Stimulated activated naive CD4-positive, alpha-beta T cell (primary cell): Measurements from ENCODE around the gene AARSD1.
"Not testable (repeated sequence)": the region's sequence is repeated elsewhere in the genome, so short reads cannot be mapped to it uniquely, and the experiment has no call there.

Experiments used
- DNase-seq, 6 experiments: peaks; one replicate each; lab custom pipeline; 2025; lab: John Stamatoyannopoulos, UW

The AARSD1 gene

GRCh38 chr17:42980766-42981397 is 16.6 kb upstream of the AARSD1 start:
- DNase-seq: peak in 5 of 6 experiments; percentile 40 to 64 (median 47)

DNA sequence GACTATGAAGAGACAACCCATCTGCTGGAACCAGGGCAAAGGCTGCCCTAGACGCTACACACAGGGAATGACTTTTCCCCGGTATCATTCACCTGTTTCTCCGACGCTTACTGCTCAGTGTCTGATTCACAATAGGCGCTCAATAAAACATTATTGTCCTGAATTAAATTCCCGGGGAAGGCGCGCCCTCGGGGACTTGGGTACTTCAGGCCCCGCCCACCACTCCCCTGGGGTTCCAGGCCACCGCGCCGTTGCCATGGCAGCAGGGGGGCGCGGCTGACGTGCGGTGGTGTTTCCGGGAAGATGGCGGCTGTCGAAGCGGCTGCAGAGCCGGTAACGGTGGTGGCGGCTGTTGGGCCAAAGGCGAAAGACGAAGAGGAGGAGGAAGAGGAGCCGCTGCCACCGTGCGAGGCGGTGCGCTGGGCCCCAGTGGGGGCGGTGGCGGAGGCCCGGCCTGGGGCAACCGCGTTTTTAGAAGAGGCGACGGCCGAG is 16.1 kb upstream of the AARSD1 start, which contains the start of gene RUNDC1:
Gene RUNDC1 (plus strand): TSS at position 292 of the 492 bp plus-strand sequence. CDS start 12 bp downstream, at position 304.
- peak; percentile 76 to 89 (median 85) for DNase-seq

GRCh38 chr17:42979511-42980273 is 15.4 kb upstream of the AARSD1 start, which contains the start of gene PTGES3L:
TSS of gene PTGES3L (minus strand) at chr17:42980080. CDS start at chr17:42980053, 27 bp downstream.
- DNase-seq: peak in 1 of 6 experiments; percentile 36

GRCh38 chr17:42975701-42976100 is 11.4 kb upstream of the AARSD1 start:
- not testable (repeated sequence) for DNase-seq

DNA sequence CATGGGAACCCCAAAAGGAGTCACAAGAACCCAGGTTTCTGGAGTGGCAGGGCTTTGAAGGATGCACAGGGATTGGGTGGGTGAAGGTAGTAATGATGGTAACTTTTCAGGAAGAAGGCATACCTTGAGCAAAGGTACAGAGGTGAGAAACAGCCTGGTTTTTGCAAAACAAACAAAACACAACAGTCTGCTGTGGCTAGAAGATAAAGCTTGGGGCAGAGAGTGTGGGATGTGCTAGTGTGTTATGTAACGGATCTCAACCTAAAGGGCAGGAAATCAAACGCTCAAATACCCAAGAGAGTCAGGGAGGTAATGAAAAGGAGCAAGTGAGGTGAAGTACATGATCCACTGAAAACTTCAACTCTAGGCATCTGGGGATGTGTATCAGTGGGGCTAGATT is 11.0 kb upstream of the AARSD1 start:
- DNase-seq: no peak

DNA sequence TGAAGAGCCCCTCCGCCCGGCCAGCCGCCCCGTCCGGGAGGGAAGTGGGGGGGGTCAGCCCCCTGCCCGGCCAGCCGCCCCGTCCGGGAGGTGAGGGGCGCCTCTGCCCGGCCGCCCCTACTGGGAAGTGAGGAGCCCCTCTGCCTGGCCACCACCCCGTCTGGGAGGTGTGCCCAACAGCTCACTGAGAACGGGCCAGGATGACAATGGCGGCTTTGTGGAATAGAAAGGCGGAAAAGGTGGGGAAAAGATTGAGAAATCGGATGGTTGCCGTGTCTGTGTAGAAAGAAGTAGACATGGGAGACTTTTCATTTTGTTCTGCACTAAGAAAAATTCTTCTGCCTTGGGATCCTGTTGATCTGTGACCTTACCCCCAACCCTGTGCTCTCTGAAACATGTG is 9.1 kb upstream of the AARSD1 start:
- not testable (repeated sequence) for DNase-seq

DNA sequence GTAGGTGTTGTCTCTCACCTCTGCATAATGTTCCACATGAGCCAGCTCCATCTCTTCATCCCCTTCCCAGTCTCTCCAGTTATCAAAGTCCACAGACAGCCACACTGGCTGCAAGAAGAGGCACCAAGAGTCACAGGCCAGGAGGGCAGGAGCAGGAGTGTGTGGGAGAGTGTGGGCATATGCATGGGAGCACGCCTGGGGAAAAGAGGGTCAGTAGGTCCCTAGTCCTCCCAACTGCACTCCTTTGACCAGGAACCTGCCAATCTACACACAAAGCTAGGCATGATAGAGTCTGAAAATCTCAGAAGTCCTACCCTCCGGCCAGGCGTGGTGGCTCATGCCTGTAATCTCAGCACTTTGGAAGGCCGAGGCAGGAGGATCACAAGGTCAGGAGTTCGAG is 7.3 kb upstream of the AARSD1 start:
- no peak for DNase-seq

DNA sequence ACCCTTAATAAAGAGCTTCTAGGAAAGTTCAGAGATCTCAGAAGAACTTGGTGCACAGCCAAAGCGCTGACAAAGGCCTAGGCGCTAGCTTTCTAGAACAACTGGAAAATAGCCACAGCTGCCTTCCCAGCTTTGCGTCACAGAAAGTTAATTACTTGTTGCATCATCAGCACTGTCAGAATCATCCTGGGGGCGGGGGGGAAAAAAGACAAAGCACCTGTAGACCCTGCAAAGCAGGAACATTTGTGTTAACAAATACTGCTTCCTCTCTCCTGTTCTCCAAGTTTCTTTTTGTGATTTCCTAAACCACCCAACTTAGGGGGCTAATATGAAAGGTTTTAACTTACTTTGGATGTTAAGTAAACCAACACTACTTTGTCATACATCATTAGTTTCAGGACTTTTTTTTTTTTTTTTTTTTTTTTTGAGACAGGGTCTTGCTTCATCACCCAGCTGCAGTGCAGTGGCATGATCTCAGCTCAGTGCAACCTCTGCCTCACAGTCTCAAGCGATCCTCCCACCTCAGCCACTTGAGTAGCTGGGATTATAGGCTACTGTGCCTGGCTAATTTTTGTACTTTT is 4.8 kb upstream of the AARSD1 start:
- no peak for DNase-seq

DNA sequence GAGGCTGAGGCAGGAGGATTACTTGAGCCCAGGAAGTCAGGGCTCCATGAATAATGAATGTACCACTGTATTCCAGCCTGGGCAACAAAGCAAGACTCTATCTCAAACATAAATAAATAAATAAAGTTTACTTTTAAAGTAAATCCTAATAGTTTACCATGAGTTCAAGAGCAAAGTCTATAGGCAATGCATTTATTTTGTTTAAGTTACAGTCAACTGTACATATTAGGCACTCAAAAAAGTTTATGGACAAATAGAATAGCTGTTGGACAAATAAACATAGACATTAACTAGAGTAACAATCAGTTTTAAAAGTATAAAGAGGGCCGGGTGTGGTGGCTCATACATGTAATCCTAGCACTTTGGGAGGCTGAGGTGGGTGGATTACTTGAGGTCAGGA is 3.7 kb upstream of the AARSD1 start:
- no peak for DNase-seq

DNA sequence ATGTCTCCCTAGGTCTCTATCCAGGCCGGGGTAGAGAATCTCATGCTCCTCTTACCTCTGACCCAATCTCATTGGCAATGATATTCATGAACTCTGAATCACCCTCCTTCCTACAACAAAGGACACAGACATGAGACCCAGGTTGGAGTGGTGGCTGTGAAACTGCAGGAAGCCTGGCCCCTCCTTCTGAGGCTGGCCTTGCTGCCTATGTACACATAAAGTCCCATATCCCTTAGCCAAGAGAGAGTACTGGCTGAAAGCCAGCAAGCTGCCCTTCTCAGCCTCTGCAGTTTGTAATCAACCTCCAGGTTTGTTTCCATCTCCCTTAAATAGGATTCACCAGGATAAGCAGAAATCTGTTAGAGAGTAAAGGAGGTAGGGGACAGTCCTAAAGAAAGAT is 10.6 kb downstream of the AARSD1 start:
- DNase-seq: no peak

DNA sequence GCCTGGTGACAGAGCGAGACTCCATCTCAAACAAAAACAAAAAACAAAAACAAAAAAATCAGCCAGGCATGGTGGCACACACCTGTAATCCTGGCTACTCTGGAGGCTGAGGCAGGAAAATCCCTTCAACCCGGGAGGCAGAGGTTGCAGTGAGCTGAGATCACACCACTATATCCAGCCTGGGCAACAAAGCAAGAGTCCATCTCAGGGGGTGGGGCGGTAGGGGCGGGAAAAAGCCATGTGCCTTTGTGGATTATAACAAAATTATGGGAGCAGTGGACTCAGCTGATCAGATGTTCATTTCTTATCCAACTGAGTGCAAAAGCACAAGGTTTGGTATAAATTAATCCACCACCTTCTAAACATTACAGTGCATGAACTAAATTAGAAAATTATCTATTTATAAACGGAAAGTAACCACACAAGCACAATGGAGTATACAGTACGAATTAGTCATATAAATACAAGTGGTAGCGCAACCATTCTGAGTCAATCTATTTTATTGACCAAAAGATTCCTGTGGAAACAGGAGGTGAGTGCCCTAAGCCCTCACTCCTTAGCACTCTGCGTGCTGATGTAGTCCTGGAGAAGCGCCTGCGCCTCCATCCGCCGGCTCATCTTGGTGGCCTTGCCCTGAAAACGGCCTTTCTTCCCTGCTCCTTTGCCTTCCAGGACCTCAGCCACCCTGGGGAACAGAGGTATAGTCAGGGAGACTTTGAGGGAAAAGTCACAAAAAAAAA is 14.0 kb downstream of the AARSD1 start:
- DNase-seq: no peak

GRCh38 chr17:42946812-42947211 is 17.4 kb downstream of the AARSD1 start:
- DNase-seq: no peak

DNA sequence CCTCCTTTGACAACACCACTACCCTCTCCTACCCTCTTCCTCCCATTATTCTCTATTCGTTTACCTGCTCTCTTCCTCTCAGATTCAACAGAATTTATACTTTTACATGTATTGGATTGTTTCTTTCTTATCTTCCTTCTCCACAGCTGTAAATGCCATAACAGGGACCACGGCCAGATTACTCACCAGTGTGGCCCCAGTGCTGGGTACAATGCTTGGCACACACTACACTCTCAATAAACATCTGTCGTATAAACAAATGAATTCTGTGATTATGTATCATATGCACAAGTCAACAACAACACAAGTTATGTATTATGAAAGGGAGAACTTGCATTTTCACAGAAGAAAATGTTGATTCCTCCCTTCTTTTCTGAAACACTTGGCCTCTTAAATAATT is 20.0 kb downstream of the AARSD1 start:
- DNase-seq: no peak

DNA sequence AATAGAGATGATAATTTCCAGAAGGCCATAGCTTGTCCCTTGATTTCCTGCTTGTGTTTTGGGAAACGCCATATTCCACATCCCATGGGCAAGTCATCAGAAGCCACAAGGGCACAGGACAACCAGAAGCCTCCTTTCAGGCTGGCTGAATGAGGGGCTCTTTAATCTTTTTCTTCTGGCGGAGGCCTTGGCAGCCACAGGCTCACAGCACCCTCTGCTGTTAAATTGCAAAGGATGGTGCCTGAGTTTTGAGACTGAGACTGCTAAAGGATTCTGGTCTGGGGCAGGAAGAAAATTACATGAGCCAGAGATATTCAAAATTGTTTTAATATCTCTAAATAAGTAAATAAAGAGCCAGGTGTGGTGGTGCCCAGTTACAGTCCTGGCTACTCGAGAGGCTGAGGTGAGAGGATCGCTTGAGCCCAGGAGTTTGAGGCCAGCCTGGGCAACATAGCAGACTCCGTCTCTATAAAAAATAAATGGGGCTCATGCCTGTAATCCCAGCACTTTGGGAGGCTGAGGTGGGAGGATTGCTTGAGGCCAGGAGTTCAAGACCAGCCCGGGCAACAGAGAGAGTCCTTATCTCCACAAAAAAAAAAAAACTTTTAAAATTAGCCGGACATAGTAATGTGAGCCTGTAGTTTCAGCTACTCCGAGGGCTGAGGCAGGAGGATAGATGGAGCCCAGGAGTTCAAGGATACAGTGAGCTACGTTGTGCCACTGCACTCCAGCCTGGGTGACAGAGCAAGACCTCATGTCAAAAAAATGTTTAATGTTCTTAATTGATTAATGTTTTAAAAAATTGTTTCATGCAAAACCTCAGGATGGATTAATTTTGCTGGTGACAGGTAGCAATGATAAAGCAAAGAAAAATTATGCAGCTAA is 26.3 kb downstream of the AARSD1 start:
- peak in 3 of 6 experiments; percentile 2 to 6 (median 3) for DNase-seq

DNA sequence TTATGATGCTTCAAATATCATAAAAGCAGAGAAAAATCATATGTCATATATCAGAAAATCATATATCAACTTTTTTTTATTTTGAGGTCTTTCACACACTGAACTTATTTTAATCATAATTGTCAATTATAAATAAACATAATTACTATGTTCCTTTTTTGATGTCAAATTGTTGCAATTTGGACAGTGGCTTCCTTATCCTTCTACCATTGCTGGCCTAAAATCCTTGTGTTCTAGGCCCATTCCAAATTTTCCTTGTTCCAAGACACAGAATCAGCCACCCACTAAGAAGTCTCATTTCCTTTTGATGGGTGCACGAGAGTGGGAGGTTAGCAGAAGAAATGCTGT is 34.8 kb downstream of the AARSD1 start:
- DNase-seq: no peak

- DNase-seq: no peak
Observed at GRCh38 chr17:42928714-42929496, 35.3 kb downstream of the AARSD1 start.

DNA sequence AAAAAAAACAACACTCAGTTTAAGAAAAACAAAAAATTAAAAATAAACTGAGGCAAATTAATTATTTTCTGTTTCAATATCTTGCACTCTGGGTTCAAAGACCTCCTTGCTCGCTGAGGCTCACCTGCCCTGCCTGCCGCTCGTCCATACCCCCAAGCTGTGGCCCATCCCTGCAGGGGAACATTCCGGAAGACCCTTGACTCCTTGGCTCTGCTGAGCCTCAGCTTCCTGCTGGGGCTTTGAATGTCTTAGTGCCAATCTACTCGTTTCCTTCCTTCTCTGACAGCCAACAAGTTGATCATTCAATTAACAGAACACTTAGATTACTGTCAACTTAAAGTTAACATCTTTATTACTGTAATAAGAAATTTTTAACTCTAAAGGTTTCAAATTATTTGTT is 39.4 kb downstream of the AARSD1 start:
- no peak for DNase-seq

DNA sequence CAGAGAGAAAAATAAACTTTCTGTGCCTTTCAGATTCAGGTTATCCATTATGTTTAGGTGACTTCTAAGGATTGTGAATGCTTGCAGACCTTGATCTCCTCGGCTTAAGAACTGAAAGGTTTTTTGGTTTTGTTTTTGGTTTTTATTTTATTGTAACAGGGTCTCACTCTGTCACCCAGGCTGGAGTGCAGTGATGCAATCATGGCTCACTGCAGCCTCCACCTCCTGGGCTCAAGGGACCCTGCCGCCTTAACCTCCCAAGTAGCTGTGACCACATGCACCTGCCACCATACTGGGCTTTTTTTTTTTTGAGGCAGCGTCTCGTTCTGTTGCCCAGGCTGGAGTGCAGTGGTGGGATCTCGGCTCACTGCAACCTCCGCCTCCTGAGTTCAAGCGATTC is 40.8 kb downstream of the AARSD1 start:
- not testable (repeated sequence) for DNase-seq

- DNase-seq: no peak
Observed at GRCh38 chr17:42922294-42922693, 42.0 kb downstream of the AARSD1 start.

GRCh38 chr17:42920922-42921321 is 43.3 kb downstream of the AARSD1 start:
- DNase-seq: no peak
